HepG2 (cell line): ENCODE results near the gene METTL5.

Experiments
- ARID4A ChIP-seq: sonication (generic); formaldehyde crosslinking; IDR thresholded peaks from 2 replicates; pipeline ENCODE4 v1.5.0; 2020; ENCODE audit warnings: mild to moderate bottlenecking, missing genetic modification reagents, borderline replicate concordance
- ARNTL ChIP-seq: sonication (generic); formaldehyde crosslinking; IDR thresholded peaks from 2 replicates; pipeline ENCODE4 v1.4.0; 2020; ENCODE audit warnings: mild to moderate bottlenecking, missing genetic modification reagents
- GABPA ChIP-seq, 2 experiments: IDR thresholded peaks; 2 replicates each; pipeline ENCODE4 v1.6.1; 2011 to 2016; ENCODE audit warnings: low read depth in 2 of 2, low read length in 1 of 2, missing biosample characterization in 1 of 2, missing genetic modification characterization in 1 of 2
- MAX ChIP-seq: IDR thresholded peaks from 2 replicates; pipeline ENCODE4 v1.6.1; 2012; ENCODE audit warnings: inconsistent platforms
- NR2C2 ChIP-seq: sonication (generic); formaldehyde crosslinking; IDR thresholded peaks from 2 replicates; pipeline ENCODE4 v1.4.0; 2020; ENCODE audit warnings: missing genetic modification reagents, mild to moderate bottlenecking, moderate library complexity, borderline replicate concordance
- RBM22 ChIP-seq: fragments of 200-400 bp; formaldehyde crosslinking; optimal IDR thresholded peaks from 2 replicates; pipeline ENCODE3; 2017; ENCODE audit warnings: mild to moderate bottlenecking, low read length, moderate library complexity
- RFXANK ChIP-seq: IDR thresholded peaks from 2 replicates; pipeline ENCODE4 v1.6.1; 2016
- ZBTB7A ChIP-seq: sonication (generic); formaldehyde crosslinking; IDR thresholded peaks from 2 replicates; pipeline ENCODE4 v1.8.0; 2022; ENCODE audit warnings: mild to moderate bottlenecking, missing genetic modification reagents
- ZSCAN29 ChIP-seq: sonication (generic); formaldehyde crosslinking; conservative IDR thresholded peaks from 2 replicates; pipeline ENCODE4 v1.4.0; 2020; ENCODE audit warnings: mild to moderate bottlenecking, missing genetic modification reagents
- TF ChIP-seq, protein P1 (sequence below): sonication (generic); formaldehyde crosslinking; IDR thresholded peaks from 2 replicates; pipeline ENCODE4 v1.5.0; 2020; ENCODE audit warnings: mild to moderate bottlenecking, missing genetic modification reagents, moderate library complexity
- TF ChIP-seq, protein P2 (sequence below): IDR thresholded peaks from 2 replicates; pipeline ENCODE4 v1.6.1; 2012; ENCODE audit warnings: low read length, improper control_type of control experiment

- no peak for TF ChIP-seq NR2C2 (CRISPR knock-in tag)
- TF ChIP-seq ARNTL (CRISPR knock-in tag) = no peak
- TF ChIP-seq, protein P1, sequence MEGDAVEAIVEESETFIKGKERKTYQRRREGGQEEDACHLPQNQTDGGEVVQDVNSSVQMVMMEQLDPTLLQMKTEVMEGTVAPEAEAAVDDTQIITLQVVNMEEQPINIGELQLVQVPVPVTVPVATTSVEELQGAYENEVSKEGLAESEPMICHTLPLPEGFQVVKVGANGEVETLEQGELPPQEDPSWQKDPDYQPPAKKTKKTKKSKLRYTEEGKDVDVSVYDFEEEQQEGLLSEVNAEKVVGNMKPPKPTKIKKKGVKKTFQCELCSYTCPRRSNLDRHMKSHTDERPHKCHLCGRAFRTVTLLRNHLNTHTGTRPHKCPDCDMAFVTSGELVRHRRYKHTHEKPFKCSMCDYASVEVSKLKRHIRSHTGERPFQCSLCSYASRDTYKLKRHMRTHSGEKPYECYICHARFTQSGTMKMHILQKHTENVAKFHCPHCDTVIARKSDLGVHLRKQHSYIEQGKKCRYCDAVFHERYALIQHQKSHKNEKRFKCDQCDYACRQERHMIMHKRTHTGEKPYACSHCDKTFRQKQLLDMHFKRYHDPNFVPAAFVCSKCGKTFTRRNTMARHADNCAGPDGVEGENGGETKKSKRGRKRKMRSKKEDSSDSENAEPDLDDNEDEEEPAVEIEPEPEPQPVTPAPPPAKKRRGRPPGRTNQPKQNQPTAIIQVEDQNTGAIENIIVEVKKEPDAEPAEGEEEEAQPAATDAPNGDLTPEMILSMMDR = no peak
- no peak for TF ChIP-seq RFXANK (CRISPR knock-in tag)
- TF ChIP-seq GABPA (IDR thresholded peaks at IDR 0.05; ENCODE audit: low read depth, low read length) = no peak
- no peak for TF ChIP-seq GABPA (CRISPR knock-in tag; IDR thresholded peaks at IDR 0.05; ENCODE audit: low read depth)
- no peak for TF ChIP-seq ZSCAN29 (CRISPR knock-in tag)
- TF ChIP-seq RBM22 = no peak
- TF ChIP-seq ZBTB7A (CRISPR knock-in tag) = no peak
- TF ChIP-seq, protein P2, sequence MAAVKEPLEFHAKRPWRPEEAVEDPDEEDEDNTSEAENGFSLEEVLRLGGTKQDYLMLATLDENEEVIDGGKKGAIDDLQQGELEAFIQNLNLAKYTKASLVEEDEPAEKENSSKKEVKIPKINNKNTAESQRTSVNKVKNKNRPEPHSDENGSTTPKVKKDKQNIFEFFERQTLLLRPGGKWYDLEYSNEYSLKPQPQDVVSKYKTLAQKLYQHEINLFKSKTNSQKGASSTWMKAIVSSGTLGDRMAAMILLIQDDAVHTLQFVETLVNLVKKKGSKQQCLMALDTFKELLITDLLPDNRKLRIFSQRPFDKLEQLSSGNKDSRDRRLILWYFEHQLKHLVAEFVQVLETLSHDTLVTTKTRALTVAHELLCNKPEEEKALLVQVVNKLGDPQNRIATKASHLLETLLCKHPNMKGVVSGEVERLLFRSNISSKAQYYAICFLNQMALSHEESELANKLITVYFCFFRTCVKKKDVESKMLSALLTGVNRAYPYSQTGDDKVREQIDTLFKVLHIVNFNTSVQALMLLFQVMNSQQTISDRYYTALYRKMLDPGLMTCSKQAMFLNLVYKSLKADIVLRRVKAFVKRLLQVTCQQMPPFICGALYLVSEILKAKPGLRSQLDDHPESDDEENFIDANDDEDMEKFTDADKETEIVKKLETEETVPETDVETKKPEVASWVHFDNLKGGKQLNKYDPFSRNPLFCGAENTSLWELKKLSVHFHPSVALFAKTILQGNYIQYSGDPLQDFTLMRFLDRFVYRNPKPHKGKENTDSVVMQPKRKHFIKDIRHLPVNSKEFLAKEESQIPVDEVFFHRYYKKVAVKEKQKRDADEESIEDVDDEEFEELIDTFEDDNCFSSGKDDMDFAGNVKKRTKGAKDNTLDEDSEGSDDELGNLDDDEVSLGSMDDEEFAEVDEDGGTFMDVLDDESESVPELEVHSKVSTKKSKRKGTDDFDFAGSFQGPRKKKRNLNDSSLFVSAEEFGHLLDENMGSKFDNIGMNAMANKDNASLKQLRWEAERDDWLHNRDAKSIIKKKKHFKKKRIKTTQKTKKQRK = no peak
- TF ChIP-seq ARID4A (CRISPR knock-in tag) = no peak
- no peak for TF ChIP-seq MAX
These were observed 14.2 kb upstream of the METTL5 start for GRCh38 chr2:169838743-169839489.
